Kidney (tissue), 14 donors: ENCODE data around the gene GPC6. TPM values are rescaled to one million over a fixed set of nuclear protein-coding genes. Genes with fewer than 3 reads are reported as not detected.
A peak's percentile ranks its signal among the peaks of the same experiment; 100 is the strongest.

Source experiments
- DNase-seq, 5 donors: peaks; one replicate each; pipeline ENCODE4 v3.0.0-alpha.2; 2013 to 2020
- FAIRE-seq: peaks from 2 replicates; lab custom pipeline; 2012; peaks lifted over from hg19 to GRCh38; lab: Jason Lieb, UNC
- H3K27ac ChIP-seq, 2 donors: one replicate each; pipeline ENCODE4 v1.7.0; 2013; ENCODE audit warnings: low read depth in 2 of 2, low read length in 2 of 2, inconsistent platforms in 1 of 2
- H3K27me3 ChIP-seq: one replicate; pipeline ENCODE4 v1.7.1; 2013; ENCODE audit warnings: low read length, inconsistent platforms; ENCODE audit not compliant: control insufficient read depth, insufficient read depth
- H3K36me3 ChIP-seq, 3 donors: one replicate each; pipeline versions ENCODE4 v1.7.0 to v1.7.1; 2013; ENCODE audit warnings: low read length in 3 of 3, control low read depth in 1 of 3, inconsistent platforms in 1 of 3; ENCODE audit not compliant: insufficient read depth in 3 of 3, control insufficient read depth in 2 of 3
- H3K4me1 ChIP-seq, 3 donors: one replicate each; pipeline versions ENCODE4 v1.7.0 to v1.7.1; 2013; ENCODE audit warnings: low read length in 3 of 3, inconsistent platforms in 1 of 3, low read depth in 1 of 3; ENCODE audit not compliant: control insufficient read depth in 2 of 3, insufficient read depth in 2 of 3
- H3K4me3 ChIP-seq, 3 donors: one replicate each; pipeline versions ENCODE4 v1.7.0 to v1.8.1; 2013; ENCODE audit warnings: low read length in 3 of 3, control low read depth in 1 of 3, inconsistent platforms in 1 of 3
- H3K9ac ChIP-seq, 3 donors: one replicate each; pipeline versions ENCODE4 v1.7.0 to v1.7.1; 2013; ENCODE audit warnings: low read length in 3 of 3, control low read depth in 1 of 3, inconsistent platforms in 1 of 3
- H3K9me3 ChIP-seq, 3 donors: one replicate each; pipeline versions ENCODE4 v1.7.0 to v1.7.1; 2013; ENCODE audit warnings: low read length in 3 of 3, control low read depth in 1 of 3, inconsistent platforms in 1 of 3; ENCODE audit not compliant: control insufficient read depth in 2 of 3, insufficient read depth in 1 of 3
- CTCF ChIP-seq: IDR thresholded peaks from 3 replicates; pipeline ENCODE4 v1.5.1; 2012; ENCODE audit warnings: mild to moderate bottlenecking, moderate library complexity, borderline replicate concordance; ENCODE audit not compliant: insufficient read depth; ENCODE audit errors: extremely low read depth
- intact Hi-C: fragments of 100-400 bp; cut with DNase I; formaldehyde crosslinking; loops from one replicate; pipeline ENCODE4 v1.11.1; 2022
- polyA plus RNA-seq: library from polyadenylated mRNA; stranded (reverse); fragments of 350-450 nt; fragmentation: Illumina TruSeq; extraction: RNeasy Lipid Tissue Mini Kit (QIAGEN cat#74804); gene quantifications from one replicate; pipeline ENCODE4 v1.2.3, GENCODE V29; 2014; ENCODE audit warnings: low read depth, low replicate concordance; ENCODE audit not compliant: insufficient read depth
- total RNA-seq: library from RNA; stranded (reverse); fragmentation: NEBNext Ultra II Directional; extraction: Animal tissue kit (Norgen Biotek cat#: 25700); gene quantifications from one replicate; pipeline ENCODE4 v1.2.1, GENCODE V29; 2021
- donor health status: control.
- donor health status: control.
- donor health status: control.
- donor health status: control.
- donor health status: control.
- donor health status: DM: yes; HTN: yes; CAD: no.
- donor health status: Normal renal cell carcinoma (clear cell type).

Gene GPC6
- total and polyA plus RNA-seq, 2 donors from 2014 or later, result 6.2 to 15.5 TPM

GRCh38 chr13:93769101-93769500, 542.5 kb downstream of the GPC6 start:
- Histone ChIP-seq H3K9me3 (no peaks in the 10 kb centered on the region), H3K36me3 (no peaks in the 10 kb centered on the region), H3K9ac (no peak overlapping the region), H3K27ac (no peak overlapping the region), H3K27me3 (no peaks in the 10 kb centered on the region), H3K4me3 (no peak overlapping the region), H3K4me1 (peaks cover 0 to 9% (median 2%) of the 10 kb centered on the region in 3 donors)
- intact Hi-C loops, result no loop called here
- DNase-seq (peak in 2 of 5 donors; percentile 55 to 85), FAIRE-seq (no peak)
- no peak for TF ChIP-seq CTCF

DNA sequence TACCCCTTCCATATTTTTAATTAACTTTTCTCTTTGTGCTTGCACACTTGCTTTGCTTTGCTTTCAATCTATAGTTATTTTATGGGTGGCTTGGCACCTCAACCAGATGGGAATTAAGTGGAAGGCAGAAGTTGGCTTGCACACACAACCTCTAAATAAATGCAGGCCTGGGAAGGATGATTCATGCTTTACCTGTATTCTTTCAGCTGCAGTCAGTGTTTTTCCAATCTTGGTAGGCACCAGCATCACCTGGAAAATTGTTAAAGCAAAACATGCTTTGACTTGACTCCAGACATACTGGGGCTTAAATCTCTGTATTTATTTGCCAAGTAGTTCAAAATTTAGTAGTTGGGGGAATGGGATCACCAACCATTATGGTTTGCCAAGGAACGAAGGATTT, 543.0 kb downstream of the GPC6 start:
- Histone ChIP-seq H3K36me3 (no peaks in the 10 kb centered on the region), H3K27me3 (no peaks in the 10 kb centered on the region), H3K9me3 (no peaks in the 10 kb centered on the region), H3K27ac (no peak overlapping the region), H3K4me1 (peaks cover 0 to 9% (median 2%) of the 10 kb centered on the region in 3 donors), H3K4me3 (no peak overlapping the region), H3K9ac (no peak overlapping the region)
- DNase-seq, result no peak
- intact Hi-C loops, result no loop called here
- TF ChIP-seq CTCF, result no peak
- FAIRE-seq, result no peak

GRCh38 chr13:93771227-93771626, 544.6 kb downstream of the GPC6 start:
- DNase-seq, result no peak
- no peaks in the 10 kb centered on the region for H3K9me3 ChIP-seq

More at GRCh38 chr13:93771227-93771626, 544.6 kb downstream of the GPC6 start:
- no peaks in the 10 kb centered on the region for H3K27me3 ChIP-seq
- intact Hi-C loops, result no loop called here
- no peak overlapping the region for H3K27ac ChIP-seq
- no peak overlapping the region for H3K4me3 ChIP-seq
- no peak for TF ChIP-seq CTCF
- FAIRE-seq, result no peak
- H3K36me3 ChIP-seq, result no peaks in the 10 kb centered on the region
- H3K9ac ChIP-seq, result no peak overlapping the region
- peaks cover 0 to 9% (median 2%) of the 10 kb centered on the region in 3 donors for H3K4me1 ChIP-seq
